MM.1S (cell line): ENCODE measurements around the gene NUMB.

Experiments used
- DNase-seq: peaks from one replicate; pipeline ENCODE4 v3.0.0-alpha.2; 2015
- H2AFZ ChIP-seq: fragments of 300-600 bp; sonication (generic); 2 replicates; pipeline ENCODE4 v1.6.0; 2016; ENCODE audit warnings: antibody characterized with exemption, low read length
- H3F3A ChIP-seq: fragments of 300-600 bp; sonication (generic); 2 replicates; pipeline ENCODE4 v1.6.1; 2016; ENCODE audit warnings: mild to moderate bottlenecking, antibody characterized with exemption, low read length, moderate library complexity, mixed read lengths; ENCODE audit not compliant: insufficient read depth
- H3K27ac ChIP-seq: fragments of 300-600 bp; sonication (generic); 2 replicates; pipeline ENCODE4 v1.5.1; 2016; ENCODE audit warnings: mild to moderate bottlenecking, low read length
- H3K27me3 ChIP-seq: fragments of 300-600 bp; sonication (generic); replicated peaks from 2 replicates; pipeline ENCODE4 v1.6.0; 2016; ENCODE audit warnings: low read length; ENCODE audit not compliant: insufficient read depth
- H3K36me3 ChIP-seq: fragments of 300-600 bp; sonication (generic); replicated peaks from 2 replicates; pipeline ENCODE4 v1.6.1; 2016; ENCODE audit warnings: mild to moderate bottlenecking, low read length, mixed read lengths; ENCODE audit not compliant: insufficient read depth
- H3K4me1 ChIP-seq: fragments of 300-600 bp; sonication (generic); 2 replicates; pipeline ENCODE4 v1.6.1; 2016; ENCODE audit warnings: low read length, mixed read lengths
- H3K4me2 ChIP-seq: fragments of 300-600 bp; sonication (generic); 2 replicates; pipeline ENCODE4 v1.6.0; 2016; ENCODE audit warnings: low read depth, low read length
- H3K4me3 ChIP-seq: fragments of 300-600 bp; sonication (generic); 2 replicates; pipeline ENCODE4 v1.5.1; 2016; ENCODE audit warnings: low read length, mixed read lengths
- H3K79me2 ChIP-seq: fragments of 300-600 bp; sonication (generic); 2 replicates; pipeline ENCODE4 v1.6.1; 2016; ENCODE audit warnings: mixed run types, low read length, mixed read lengths
- H3K9ac ChIP-seq: fragments of 300-600 bp; sonication (generic); 2 replicates; pipeline ENCODE4 v1.6.1; 2016; ENCODE audit warnings: low read length, mixed read lengths
- H3K9me2 ChIP-seq: fragments of 300-600 bp; sonication (generic); replicated peaks from 2 replicates; pipeline ENCODE4 v1.6.1; 2016; ENCODE audit warnings: mild to moderate bottlenecking, low read length, mixed read lengths; ENCODE audit not compliant: insufficient read depth
- H3K9me3 ChIP-seq: fragments of 300-600 bp; sonication (generic); replicated peaks from 2 replicates; pipeline ENCODE4 v1.6.1; 2016; ENCODE audit warnings: mild to moderate bottlenecking, low read length, mixed read lengths; ENCODE audit not compliant: insufficient read depth
- H4K20me1 ChIP-seq: fragments of 300-600 bp; sonication (generic); 2 replicates; pipeline ENCODE4 v1.6.1; 2016; ENCODE audit warnings: mild to moderate bottlenecking, low read length, moderate library complexity, mixed read lengths; ENCODE audit not compliant: insufficient read depth
- CTCF ChIP-seq: fragments of 300-600 bp; sonication (generic); IDR thresholded peaks from 2 replicates; pipeline ENCODE4 v1.5.1; 2016; ENCODE audit warnings: antibody characterized with exemption, low read length, mixed read lengths
- EZH2 ChIP-seq: fragments of 300-600 bp; sonication (generic); optimal IDR thresholded peaks from 2 replicates; pipeline ENCODE3; 2017; ENCODE audit warnings: low read depth, mild to moderate bottlenecking, antibody characterized with exemption, low read length, mixed read lengths
- EZH2phosphoT487 ChIP-seq: fragments of 300-600 bp; sonication (generic); IDR thresholded peaks from 2 replicates; pipeline ENCODE4 v1.6.1; 2018; ENCODE audit warnings: antibody characterized with exemption, low read length

NUMB gene

GRCh38 chr14:73323896-73324399 lies 134.4 kb downstream of the NUMB start:
- no peaks in the 10 kb centered on the region for H3K79me2 ChIP-seq
- H3K36me3 ChIP-seq: no peaks in the 10 kb centered on the region
- H3K4me3 ChIP-seq: no peak overlapping the region
- H3F3A ChIP-seq: no peaks in the 10 kb centered on the region
- H3K27me3 ChIP-seq: no peaks in the 10 kb centered on the region
- no peak overlapping the region for H3K4me2 ChIP-seq
- DNase-seq: no peak
- no peaks in the 10 kb centered on the region for H4K20me1 ChIP-seq
- H3K4me1 ChIP-seq: no peaks in the 10 kb centered on the region
- H3K9ac ChIP-seq: no peak overlapping the region
- no peak overlapping the region for H3K27ac ChIP-seq
- H3K9me3 ChIP-seq: no peaks in the 10 kb centered on the region
- TF ChIP-seq EZH2phosphoT487 (no peak), EZH2 (no peak), CTCF (no peak)
- H3K9me2 ChIP-seq: no peaks in the 10 kb centered on the region
- H2AFZ ChIP-seq: no peak overlapping the region

GRCh38 chr14:73313151-73313550 lies 145.2 kb downstream of the NUMB start:
- no peak overlapping the region for H3K27ac ChIP-seq
- H3K9me3 ChIP-seq: no peaks in the 10 kb centered on the region
- TF ChIP-seq EZH2: no peak
- TF ChIP-seq EZH2phosphoT487: no peak
- no peak for TF ChIP-seq CTCF
- H4K20me1 ChIP-seq: no peaks in the 10 kb centered on the region
- no peaks in the 10 kb centered on the region for H3K36me3 ChIP-seq
- no peak overlapping the region for H3K4me2 ChIP-seq
- no peaks in the 10 kb centered on the region for H3K79me2 ChIP-seq
- no peak for DNase-seq
- no peaks in the 10 kb centered on the region for H3K9me2 ChIP-seq
- no peaks in the 10 kb centered on the region for H3F3A ChIP-seq
- no peaks in the 10 kb centered on the region for H3K4me1 ChIP-seq
- H2AFZ ChIP-seq: no peak overlapping the region
- H3K9ac ChIP-seq: no peak overlapping the region
- no peak overlapping the region for H3K4me3 ChIP-seq
- H3K27me3 ChIP-seq: no peaks in the 10 kb centered on the region

- H4K20me1 ChIP-seq: no peaks in the 10 kb centered on the region
Observed at GRCh38 chr14:73312687-73313086, 145.7 kb downstream of the NUMB start.

More at GRCh38 chr14:73312687-73313086, 145.7 kb downstream of the NUMB start:
- H3K9me2 ChIP-seq: no peaks in the 10 kb centered on the region
- H3F3A ChIP-seq: no peaks in the 10 kb centered on the region
- H3K36me3 ChIP-seq: no peaks in the 10 kb centered on the region
- H3K9ac ChIP-seq: no peak overlapping the region
- H2AFZ ChIP-seq: no peak overlapping the region
- no peak overlapping the region for H3K4me2 ChIP-seq
- H3K27me3 ChIP-seq: no peaks in the 10 kb centered on the region
- H3K79me2 ChIP-seq: no peaks in the 10 kb centered on the region
- no peak for DNase-seq
- no peak overlapping the region for H3K27ac ChIP-seq
- no peaks in the 10 kb centered on the region for H3K9me3 ChIP-seq
- H3K4me3 ChIP-seq: no peak overlapping the region
- H3K4me1 ChIP-seq: no peaks in the 10 kb centered on the region
- no peak for TF ChIP-seq EZH2phosphoT487
- TF ChIP-seq EZH2: no peak
- TF ChIP-seq CTCF: no peak
